ACHN (cell line): ENCODE data around the gene FZD2.
A peak's percentile ranks its signal among the peaks of the same experiment; 100 is the strongest.

Source experiments
- DNase-seq: peaks from one replicate; pipeline ENCODE4 v3.0.0-alpha.2; 2015
- in situ Hi-C: cut with HindIII; loops from 2 replicates; pipeline ENCODE4 v1.10.0; 2017; ENCODE audit warnings: low sequenced_read_pairs, low pct_ligation_motif_present, low pct_unique_long_range_greater_than_20kb

The FZD2 gene

DNA sequence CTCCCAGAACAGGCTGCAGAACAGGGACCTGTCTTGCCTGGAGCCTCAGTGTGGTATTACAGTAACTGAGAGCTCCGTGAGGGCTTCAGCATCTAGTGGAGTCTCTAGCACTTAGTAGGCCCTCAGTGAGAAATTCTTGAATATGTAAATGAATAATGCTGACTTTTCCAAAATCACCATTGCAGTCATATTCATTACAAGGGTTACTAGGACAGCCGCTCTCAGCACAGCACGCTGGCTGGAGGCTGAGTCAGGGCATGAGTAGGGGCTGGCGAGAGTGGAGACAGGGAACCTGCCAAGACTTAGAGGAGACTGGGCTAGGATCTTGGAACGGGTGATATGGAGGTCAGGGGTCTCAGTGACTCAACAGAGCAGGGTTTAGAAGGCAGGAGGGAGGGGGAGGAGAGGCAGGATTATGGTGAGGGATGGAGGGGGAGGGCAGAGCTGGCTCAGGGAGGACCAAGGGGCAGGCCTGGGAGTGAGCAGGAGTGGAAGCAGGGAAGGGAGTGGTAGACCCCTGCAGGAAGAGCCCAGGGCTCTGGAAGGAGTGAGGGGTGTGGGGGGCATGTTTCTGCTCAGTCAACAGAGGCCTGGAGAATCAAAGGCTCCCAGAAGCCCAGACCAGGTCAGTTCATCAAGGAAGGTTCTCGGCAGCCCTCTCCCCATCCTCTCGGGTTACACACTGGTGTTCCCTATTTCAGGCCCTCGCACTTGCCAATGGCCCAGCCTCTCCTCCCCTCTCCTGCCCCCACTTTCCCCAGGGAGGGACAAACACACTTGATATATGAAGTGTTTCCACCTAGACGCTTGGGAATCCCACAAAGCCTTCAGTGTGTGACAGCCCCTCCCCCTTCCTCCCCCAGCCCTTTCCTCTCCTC lies 42.3 kb downstream of the FZD2 start:
- in situ Hi-C loops: no loop called here
- peak; percentile 92 for DNase-seq

DNA sequence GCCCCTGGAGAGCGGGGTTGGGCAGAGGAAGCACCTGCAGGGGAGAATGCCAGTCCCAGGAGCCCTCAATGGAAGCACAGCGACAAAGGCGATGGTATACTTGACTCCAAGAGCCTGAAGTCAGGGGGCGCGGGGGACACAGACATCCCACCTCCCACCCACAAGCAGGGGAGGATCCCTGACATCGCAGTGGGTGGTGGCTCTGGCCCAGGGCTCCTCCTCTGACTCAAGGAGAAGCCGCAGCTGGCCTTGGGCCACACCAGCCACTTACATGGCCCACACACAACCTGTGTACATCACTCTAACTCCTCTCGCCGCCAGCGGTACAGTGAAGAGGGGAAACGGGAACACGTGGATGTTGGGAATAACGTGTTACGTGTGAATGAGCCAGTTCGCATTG lies 44.3 kb downstream of the FZD2 start:
- in situ Hi-C loops: no loop called here
- DNase-seq: no peak

DNA sequence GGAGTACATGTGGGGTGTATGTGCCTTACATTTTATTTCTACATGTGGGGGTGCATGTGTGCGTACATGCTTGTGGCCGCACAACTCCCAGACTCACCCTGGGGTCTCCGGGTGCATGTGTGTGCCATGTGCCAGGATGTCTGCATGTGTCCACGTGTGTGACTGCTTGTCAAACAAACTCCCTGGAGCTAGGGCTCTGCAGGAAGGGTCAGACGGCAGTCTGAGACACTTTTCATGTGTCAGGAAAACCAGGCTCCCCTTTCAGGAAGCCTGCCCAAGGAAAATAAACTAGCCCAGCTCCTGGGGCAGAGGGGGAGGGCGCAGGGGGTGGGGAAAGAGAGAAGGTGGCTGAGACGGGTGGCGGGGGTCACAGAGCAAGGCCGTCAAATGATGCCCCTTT lies 44.7 kb downstream of the FZD2 start:
- in situ Hi-C loops: no loop called here
- no peak for DNase-seq

DNA sequence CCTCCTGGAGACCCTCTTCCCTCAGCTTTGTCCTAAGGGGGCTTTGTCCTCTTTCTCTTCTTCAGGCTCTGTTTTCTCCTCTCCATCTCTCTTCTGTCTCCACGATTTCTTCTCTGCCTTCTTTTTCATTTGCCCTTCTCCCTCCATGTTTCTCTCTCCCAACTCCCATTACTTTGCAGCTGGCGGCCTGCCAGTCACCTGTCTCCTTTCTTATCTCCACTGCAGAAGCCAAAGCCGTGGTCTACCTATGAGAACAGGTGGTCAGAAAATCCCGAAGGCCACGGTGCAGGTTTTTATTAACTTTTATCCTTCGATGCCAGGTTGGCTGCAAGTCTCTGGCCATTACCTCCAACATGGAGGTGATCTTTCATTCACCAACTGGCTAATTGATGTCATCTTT lies 45.1 kb downstream of the FZD2 start:
- DNase-seq: no peak
- in situ Hi-C loops: no loop called here

DNA sequence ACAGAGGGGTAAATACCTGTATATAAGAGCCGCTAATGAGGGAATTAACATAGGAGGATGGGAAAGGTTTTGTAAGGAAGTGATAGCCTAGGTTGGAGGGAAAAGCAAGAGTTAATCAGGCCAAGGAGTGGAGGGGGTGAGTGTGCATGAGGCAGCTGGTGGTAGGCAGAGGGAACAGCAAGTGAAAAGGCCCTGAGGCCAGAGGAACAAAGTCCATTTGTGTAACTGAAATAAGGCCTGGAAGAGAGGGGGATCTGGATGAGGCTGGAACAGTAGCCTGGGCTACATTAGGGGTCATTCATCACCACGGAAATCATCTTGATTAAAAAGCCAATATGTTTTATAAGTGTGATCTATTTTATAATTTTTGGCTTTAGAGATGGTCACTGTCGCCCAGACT lies 45.7 kb downstream of the FZD2 start:
- in situ Hi-C loops: no loop called here

DNA sequence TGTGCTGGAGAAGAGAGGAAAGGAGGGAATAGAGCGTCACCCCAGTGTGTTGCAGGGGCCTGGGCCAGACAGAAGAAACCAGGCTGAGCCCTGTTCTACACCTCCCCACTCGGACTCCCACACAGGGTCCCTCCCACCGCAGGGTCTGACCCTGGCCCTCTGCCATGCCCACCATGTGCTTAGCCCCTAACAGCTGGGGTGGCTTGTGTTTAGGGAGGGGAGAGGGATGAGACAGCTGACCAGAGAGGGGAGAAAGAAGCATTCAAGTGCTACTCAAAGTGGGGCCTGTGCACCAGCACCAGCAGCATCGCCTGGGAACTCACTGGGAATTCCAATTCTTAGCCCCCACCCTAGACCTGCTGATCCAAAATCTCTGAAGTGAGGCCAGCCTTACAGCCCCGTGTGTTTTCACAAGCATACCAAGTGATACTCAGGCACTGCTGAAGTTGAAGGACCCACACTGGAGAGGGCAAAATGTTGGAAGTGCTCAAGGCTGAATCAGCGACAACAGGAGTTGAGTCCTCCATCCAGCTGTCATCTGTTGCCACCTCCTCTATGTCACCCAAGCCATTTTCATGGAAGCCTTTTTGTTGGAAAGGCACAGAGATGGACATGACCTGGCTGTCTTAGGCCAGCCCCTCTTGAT lies 47.0 kb downstream of the FZD2 start:
- DNase-seq: no peak
- in situ Hi-C loops: no loop called here

More for the DNA sequence above, 45.7 kb downstream of the FZD2 start:
- DNase-seq: no peak

DNA sequence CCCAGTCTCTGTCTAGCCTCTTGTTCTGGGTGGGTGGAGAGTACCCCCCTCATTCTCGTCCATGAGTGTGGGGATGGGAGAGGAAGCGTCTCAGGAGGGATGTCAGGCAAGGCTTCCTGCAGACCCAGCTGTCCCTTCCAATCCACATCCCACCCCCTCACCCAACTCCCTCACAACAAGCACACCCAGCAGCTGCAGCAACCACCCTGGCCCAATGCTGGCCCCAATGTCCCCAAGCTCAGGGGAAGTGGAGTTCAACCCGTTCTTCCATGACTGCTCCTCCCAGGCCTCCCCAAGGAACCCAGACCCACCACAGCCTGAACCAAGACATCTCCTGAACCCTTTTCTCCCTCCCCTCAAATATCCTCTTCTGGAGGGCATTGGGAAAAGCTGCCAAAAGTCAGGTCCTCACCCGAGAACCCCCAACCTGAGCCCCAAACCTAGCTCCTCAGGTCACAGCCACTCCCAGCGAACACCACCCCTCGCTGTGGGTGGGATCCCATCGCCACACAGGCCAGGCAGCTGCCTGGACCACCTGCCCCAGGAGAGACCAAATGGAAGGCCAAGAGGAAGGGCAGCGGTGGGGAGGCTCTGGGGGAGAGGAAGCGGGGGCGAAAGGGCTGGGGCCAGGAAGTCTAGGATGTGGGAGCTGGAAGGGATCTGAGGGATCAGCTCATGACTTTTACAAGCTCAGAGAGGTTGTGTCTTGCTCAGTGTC lies 47.6 kb downstream of the FZD2 start:
- in situ Hi-C loops: no loop called here
- DNase-seq: no peak

DNA sequence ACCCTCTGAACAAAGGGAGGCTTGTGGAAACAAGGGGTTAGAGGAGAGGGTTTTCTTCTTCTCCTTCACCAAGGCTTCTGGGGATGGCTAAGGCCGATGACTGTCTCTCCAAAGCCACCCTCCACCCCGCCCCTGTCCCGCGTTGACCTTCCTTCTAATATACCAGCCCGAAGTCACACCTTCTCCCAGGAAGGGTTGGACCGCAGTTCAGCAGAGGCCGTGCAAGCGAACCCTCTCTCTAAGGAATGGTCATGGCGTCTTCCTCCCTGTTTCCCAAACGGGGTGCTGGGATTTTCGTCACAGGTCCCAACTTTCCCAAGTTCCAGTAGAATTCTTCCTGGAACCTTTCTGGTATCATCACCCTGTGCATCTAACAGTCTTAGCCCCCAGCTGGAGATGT lies 49.4 kb downstream of the FZD2 start:
- in situ Hi-C loops: no loop called here
- no peak for DNase-seq

DNA sequence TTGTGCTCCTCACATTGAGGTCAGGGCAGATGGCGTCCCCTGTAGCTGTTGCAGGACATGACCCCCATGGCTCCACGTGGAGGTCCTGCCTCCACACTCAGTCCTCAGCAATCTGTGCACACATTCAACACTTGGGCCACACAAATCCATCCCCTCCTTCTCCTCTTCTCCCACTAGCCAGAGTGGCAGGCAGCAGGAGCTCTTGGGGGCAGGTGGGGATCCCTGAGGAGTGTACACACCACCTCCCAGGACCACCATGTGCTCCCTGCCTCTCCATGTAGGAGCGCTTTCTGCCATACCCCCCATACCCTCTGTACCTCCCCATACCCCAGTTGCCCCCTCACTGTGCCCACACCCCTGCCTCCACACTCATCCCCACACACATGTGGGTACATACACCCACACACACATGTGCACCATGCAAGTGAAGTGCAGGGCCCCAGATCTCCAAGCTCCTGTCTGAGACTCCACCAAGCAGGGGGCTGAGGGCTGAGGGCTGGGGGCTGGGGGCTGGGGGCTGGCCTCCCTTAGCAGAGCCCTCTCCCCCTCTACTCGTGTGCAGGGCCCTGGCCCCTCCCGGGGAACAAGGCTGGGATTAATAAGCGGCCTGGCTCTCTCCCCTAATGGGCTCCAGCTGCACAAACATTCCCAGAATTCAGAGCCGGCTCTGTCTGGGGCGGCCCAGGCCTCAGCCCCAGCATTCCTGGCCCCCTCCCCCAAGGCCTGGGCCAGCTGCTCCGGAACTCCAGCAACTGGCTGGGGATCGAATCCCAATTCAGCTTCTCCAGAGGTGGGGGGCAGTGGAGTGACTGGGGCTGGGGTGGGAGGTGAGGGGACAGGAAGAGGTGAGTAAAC lies 50.8 kb downstream of the FZD2 start:
- in situ Hi-C loops: no loop called here
- DNase-seq: no peak

DNA sequence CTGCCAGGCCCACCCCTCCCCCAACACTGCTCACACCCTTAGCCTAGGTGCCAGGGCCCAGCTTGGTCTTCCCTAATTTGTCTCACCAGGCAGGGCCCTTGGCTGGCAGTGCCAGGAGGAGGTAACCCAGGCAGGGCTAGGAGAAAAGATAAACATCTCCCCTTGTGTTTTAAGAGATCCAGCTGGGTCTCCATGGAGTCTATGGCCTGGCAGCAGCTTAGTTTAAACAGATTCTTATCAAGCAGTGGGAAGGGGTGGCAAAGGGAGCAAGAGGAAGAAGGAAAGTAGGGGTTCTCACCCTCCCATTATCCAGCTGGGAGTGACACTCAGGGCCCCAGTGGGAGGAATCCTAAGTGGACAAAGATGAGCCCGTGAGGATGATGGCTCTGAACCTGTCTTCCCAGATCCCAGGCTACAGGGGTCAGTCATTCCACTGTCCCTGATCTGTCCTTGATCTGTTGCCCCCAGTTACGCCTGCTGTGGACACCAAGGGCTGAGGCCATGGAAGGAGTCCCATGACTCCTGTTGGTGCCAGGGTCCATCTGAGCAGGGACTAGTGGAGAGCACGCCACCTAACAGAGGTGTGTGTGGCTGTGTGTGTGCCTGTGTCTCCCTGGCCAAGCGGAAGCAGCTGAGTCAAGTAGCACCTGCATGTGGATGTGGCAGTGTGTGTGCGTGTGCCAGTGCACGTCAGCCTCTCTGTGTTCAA lies 51.6 kb downstream of the FZD2 start:
- in situ Hi-C loops: no loop called here
- DNase-seq: no peak

DNA sequence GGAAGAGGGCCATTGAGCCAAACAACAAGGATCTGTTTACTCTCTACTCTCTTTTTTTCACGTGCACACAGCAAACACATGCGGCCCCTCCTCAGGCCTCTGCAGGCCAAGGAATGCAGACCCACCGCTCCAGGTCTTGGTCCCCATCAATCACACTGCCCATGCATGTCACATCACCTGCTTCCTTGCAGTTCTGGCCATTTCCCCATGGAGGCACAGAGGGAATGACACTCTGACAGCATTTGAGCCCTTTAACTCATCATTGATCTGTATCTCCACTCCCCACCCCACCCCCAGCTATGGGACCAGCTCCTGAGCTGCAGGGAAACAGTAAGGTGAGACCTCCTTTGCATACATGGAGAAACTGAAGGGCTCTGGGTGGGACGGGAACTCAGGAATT lies 53.0 kb downstream of the FZD2 start:
- no peak for DNase-seq
- in situ Hi-C loops: no loop called here
